ENCODE results near the gene DVL2.

DNA sequence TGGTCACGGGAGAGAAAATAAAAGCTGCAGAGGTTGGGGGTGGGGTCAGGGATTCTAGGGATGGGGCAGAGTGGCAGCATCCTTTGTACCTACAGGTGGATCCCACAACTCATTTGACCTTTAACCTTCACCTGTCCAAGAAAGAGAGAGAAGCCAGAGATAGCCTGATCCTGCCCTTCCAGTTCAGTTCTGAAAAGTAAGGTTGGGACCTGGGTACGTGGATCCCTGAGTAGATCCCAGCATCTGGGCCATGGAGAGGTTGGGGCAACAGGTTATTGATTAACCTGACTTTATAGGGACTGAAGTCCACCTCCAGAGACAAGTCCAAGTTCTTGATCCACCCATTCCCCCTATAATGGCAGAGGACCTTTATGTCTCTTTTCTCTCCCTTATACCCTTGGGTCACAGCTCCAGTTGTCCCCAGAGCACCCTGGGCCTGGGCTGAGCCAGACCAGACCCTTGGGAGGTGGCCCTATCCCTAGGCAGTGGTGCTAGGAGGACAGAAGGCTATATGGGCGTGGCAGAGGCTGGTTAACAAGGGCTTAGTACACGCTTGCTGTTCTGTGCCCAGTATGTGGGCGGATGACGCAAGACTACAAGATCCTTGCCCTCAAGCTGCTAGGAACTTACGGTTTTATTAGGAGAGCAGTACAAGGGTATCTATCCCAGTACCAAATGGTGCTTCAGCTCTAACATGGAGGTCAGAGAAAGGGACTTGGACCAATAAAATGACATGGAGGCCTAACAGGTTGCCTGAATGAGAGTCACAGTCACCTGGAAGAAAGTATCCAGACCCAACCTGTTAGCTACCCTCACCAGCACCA lies 24.6 kb upstream of the DVL2 start:
- TF ChIP-seq, protein P1, sequence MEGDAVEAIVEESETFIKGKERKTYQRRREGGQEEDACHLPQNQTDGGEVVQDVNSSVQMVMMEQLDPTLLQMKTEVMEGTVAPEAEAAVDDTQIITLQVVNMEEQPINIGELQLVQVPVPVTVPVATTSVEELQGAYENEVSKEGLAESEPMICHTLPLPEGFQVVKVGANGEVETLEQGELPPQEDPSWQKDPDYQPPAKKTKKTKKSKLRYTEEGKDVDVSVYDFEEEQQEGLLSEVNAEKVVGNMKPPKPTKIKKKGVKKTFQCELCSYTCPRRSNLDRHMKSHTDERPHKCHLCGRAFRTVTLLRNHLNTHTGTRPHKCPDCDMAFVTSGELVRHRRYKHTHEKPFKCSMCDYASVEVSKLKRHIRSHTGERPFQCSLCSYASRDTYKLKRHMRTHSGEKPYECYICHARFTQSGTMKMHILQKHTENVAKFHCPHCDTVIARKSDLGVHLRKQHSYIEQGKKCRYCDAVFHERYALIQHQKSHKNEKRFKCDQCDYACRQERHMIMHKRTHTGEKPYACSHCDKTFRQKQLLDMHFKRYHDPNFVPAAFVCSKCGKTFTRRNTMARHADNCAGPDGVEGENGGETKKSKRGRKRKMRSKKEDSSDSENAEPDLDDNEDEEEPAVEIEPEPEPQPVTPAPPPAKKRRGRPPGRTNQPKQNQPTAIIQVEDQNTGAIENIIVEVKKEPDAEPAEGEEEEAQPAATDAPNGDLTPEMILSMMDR (IDR thresholded peaks at IDR 0.05; ENCODE audit: insufficient read depth, low read length, poor library complexity, severe bottlenecking) = no peak
- no peak for TF ChIP-seq EZH2phosphoT487 (conservative IDR thresholded peaks at IDR 0.05; ENCODE audit: low read length)
